GM21576 (cell line): ENCODE data around the gene C17orf107.
A peak's percentile ranks its signal among the peaks of the same experiment; 100 is the strongest.

ENCODE experiments used
- ATAC-seq: cut with Tn5 transposase; IDR thresholded peaks from one replicate; pipeline ENCODE4 v1.9.1; 2021; ENCODE audit warnings: mild to moderate bottlenecking, moderate library complexity; ENCODE audit not compliant: unreplicated experiment

C17orf107 gene

DNA sequence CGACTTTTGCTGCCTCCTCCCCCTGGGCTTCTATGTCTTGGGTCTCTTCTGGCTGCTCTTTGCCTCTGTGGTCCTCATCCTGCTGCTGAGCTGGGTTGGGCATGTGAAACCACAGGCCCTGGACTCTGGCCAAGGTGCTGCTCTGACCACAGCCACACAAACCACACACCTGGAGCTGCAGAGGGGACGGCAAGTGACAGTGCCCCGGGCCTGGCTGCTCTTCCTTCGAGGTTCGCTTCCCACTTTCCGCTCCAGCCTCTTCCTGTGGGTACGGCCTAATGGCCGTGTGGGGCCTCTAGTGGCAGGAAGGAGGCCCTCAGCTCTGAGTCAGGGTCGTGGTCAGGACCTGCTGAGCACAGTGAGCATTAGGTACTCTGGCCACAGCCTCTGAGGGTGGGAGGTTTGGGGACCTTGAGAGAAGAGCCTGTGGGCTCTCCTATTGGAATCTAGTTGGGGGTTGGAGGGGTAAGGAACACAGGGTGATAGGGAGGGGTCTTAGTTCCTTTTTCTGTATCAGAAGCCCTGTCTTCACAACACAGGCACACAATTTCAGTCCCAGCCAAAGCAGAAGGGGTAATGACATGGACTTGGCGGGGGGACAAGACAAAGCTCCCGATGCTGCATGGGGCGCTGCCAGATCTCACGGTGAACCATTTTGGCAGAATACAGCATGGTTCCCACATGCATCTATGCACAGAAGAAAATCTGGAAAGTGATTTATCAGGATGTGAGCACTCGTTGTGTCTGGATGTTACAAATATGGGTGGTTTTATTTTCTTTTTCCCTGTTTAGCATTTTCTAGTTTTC lies 35.0 kb downstream of the C17orf107 start:
- ATAC-seq, result no peak

- ATAC-seq, result no peak
These were observed 36.3 kb downstream of the C17orf107 start for GRCh38 chr17:4935650-4936049.

GRCh38 chr17:4936436-4936835 lies 37.1 kb downstream of the C17orf107 start:
- ATAC-seq, result no peak

- ATAC-seq, result no peak
These were observed 38.2 kb downstream of the C17orf107 start for GRCh38 chr17:4937553-4937952.

DNA sequence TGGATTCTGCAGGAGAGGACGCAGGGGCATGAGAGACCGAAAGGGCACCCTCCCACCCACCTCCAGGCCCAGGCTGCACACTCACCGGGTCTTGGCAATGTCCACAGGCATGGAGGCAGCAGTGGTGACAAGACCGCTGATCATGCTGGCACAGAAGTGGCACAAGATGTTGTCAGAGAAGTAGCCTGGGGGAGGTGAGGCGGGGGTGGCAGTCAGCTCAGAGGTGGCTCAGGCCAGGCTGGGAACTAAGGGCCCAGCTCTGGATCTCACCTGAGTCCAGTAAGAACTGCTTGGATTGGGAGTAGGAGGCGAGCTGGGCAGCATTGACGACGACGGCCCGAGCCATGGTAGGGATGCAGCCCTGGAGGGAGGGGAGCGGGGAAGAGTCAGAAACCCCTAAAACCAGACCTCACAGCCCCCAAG lies 38.7 kb downstream of the C17orf107 start:
- ATAC-seq, result no peak

DNA sequence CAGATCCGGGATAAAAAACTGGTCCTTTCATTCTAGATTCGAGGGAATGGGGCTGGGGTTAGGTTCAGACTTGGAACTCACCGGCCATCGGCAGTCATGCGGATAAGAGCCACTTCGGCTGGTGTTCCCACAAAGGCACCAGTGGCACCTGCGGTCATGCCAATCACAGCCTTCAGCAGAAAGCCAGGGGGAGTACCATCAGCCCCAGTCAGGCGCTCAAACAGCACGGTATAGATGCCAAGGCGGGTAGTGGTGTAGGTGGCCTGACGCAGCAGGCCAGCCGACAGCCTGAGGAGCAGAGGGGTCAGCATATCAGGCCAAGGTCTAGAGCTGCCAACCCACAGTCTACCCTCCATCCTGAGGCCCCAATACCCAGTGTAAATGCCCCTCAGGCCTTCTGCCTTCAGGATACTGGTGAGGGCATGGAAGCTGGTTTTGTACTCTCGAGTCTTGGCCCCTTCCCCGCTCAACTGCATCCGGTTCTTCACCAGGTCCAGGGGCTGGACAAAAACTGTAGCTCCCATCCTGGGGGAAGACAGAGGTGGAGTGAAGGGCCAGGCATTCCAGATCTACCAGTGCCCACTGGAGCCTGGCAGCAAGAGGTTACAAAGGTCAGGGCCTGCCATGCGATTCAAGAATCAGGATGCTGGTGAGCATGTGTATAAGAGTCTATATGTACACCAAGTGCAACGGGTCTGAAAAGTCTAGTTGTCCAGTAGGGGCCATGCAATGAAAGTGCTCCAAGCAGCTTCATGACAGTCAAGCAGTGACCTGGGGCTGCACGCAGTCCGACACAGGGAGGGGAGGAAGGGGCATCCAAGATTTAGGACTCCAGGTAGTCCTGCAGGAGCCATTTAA lies 39.6 kb downstream of the C17orf107 start:
- no peak for ATAC-seq

GRCh38 chr17:4939546-4939795 lies 40.1 kb downstream of the C17orf107 start:
- no peak for ATAC-seq

GRCh38 chr17:4939796-4940554 lies 40.6 kb downstream of the C17orf107 start, which contains the start of the genes RNF167 and SLC25A11:
RNF167 (plus strand) TSS chr17:4940268; CDS start chr17:4940910, 642 bp downstream.
SLC25A11 (minus strand) TSS chr17:4940046; CDS start chr17:4939910, 136 bp downstream.
- ATAC-seq, result peak; percentile 67

DNA sequence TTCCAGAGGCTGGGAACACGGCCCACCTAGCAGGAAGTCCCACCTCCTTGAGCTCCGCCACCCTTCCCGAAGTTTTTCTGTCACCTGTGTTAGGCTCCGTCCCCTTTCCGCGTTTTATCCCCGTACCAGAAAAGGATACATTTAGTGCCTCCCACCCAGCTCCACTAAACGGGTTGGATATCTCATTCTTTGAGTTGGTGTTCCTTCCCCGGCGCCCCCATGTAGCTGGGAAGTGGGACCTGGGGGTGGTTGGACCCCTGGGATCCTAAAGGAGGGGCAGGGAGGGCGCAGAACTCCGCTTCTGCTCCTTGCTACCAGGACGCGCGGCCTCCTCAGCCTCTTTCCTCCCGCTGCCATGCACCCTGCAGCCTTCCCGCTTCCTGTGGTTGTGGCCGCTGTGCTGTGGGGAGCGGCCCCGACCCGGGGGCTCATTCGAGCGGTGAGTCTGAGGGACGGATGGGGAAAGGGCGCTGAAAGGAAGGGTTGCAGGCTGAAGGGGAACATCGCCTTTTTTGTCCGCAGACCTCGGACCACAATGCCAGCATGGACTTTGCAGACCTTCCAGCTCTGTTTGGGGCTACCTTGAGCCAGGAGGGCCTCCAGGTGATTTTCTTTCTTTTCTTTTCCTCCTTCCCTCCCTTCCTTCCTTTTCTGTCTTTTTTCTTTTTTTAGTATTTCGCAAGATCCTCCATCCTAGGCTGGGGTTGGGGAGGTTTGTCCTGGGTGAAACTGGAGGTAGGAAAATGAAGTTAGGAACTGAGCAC lies 41.4 kb downstream of the C17orf107 start:
- ATAC-seq, result no peak

DNA sequence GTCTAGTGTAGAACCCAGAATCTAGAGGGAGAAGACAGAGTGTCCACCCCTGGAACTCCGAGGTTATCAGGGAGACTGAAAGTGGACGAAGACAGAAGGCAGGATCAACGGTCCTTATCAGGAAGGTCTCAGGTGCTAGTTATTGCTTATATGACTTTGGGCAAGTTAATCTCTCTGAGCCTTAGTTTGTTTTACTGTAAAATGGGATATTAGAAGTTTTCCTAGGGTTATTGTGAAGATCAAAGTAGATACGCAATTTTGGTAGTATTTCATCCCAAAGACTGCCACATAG lies 41.9 kb downstream of the C17orf107 start:
- no peak for ATAC-seq

DNA sequence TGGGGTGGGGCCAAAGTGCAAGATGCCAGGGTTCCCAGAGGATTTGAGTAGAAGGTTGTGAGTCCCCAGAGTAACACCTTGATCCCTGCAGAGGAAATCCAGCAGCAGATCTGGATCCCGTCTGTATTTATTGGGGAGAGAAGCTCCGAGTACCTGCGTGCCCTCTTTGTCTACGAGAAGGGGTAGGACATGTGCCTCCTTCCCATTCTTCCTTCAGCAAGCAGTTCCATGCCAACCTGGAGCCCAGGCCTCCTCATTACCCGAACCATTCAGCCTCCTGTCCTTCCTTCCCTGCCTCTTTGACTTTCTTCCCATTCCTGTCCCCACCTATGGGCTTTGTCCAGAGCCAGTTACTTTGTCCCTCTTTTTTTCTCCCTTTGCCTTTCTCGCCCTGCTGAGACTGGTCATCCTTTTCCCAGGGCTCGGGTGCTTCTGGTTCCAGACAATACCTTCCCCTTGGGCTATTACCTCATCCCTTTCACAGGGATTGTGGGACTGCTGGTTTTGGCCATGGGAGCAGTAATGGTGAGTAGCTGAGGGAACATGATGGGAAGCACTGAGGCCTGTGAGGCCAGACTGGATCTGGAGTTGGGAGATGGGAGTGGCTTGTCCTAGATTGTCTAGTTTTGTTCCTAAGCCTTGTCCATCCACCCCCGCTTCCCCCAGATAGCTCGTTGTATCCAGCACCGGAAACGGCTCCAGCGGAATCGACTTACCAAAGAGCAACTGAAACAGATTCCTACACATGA lies 43.6 kb downstream of the C17orf107 start:
- no peak for ATAC-seq

DNA sequence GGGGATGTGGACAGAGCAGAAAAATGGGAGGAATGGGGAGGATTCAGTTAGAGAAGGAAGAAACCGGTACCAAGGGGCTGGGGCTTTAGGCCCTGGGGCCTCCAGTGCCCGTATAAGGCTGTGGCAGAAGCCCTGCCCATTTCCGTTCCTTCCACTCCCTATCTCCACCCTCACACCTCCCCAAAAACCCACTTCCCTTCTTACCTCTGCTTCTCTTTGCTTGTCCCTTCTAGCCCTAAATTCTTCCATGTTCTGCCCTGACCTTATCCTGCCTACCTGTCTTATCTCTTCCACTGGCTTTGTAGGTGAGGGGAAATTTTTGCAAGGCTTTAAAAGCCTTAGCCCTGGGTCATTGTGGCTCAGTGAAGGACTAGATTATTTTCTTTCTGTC lies 44.8 kb downstream of the C17orf107 start:
- no peak for ATAC-seq

GRCh38 chr17:4944554-4945175 lies 45.3 kb downstream of the C17orf107 start:
- no peak for ATAC-seq

GRCh38 chr17:4945176-4945943 lies 46.0 kb downstream of the C17orf107 start:
- no peak for ATAC-seq

GRCh38 chr17:4945944-4946280 lies 46.6 kb downstream of the C17orf107 start:
- ATAC-seq, result no peak

- no peak for ATAC-seq
These were observed 47.1 kb downstream of the C17orf107 start for GRCh38 chr17:4946312-4946976.

DNA sequence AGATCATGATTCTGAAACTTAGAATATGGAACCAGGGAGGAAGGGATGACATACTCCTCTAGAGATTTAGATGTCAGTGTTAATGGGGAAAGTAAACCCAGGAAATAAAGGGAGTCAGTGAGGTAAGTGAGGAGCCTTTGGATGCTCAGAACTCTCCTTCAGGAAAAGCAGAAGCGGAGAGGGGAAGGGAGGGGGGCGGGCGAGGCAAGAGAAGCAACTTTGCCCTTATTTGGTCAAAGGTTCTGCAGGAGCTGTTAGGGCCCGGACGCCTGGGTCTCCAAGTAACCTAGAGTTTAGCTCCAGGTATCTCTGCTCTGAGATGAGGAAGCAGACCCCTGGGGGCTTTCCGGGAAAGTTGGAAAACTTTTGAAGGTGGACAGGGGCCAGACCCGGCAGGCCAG lies 47.7 kb downstream of the C17orf107 start:
- ATAC-seq, result no peak

- ATAC-seq, result no peak
These were observed 48.3 kb downstream of the C17orf107 start for GRCh38 chr17:4947411-4948165.
